GM12874 (cell line): ENCODE results near the gene FGF14.
A peak's percentile ranks its signal among the peaks of the same experiment; 100 is the strongest.

ENCODE experiments used
- TF ChIP-seq, protein P1 (sequence below): IDR thresholded peaks from 2 replicates; pipeline ENCODE4 v1.5.1; 2011; ENCODE audit warnings: low read depth, mild to moderate bottlenecking, control low read depth, low read length, moderate library complexity; ENCODE audit not compliant: insufficient read depth

Gene FGF14

DNA sequence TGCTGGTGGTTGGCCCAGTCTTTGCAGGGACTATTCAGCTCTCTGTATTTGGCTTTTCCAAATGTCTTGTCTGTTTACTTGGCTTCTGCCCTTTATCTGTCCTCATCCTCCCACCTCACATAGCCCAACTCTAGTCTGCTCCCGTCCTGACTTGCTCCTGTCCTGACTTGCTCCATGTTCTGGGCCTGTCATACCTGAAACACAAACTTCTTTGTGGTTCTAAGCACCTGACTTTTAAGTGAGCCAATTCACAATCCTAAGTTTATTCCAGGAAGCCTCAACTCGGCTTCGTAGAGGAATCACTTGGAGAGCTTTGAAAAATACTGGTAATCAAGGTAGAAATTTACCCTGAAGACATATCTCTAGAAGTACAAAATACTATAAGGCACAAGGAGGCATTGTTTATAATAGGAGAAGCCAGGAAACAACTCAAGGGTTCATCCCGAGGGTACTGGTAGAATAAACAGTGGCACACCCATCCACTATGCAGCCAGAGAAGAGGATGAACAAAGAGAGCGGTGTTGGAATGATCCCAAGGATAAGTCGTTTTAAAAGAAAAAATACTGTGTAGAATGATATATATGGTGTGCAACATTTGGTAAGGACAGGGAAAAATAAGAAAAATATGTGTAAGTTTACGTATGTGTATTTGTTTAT, 284.5 kb downstream of the FGF14 start:
- TF ChIP-seq, protein P1, sequence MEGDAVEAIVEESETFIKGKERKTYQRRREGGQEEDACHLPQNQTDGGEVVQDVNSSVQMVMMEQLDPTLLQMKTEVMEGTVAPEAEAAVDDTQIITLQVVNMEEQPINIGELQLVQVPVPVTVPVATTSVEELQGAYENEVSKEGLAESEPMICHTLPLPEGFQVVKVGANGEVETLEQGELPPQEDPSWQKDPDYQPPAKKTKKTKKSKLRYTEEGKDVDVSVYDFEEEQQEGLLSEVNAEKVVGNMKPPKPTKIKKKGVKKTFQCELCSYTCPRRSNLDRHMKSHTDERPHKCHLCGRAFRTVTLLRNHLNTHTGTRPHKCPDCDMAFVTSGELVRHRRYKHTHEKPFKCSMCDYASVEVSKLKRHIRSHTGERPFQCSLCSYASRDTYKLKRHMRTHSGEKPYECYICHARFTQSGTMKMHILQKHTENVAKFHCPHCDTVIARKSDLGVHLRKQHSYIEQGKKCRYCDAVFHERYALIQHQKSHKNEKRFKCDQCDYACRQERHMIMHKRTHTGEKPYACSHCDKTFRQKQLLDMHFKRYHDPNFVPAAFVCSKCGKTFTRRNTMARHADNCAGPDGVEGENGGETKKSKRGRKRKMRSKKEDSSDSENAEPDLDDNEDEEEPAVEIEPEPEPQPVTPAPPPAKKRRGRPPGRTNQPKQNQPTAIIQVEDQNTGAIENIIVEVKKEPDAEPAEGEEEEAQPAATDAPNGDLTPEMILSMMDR = no peak

DNA sequence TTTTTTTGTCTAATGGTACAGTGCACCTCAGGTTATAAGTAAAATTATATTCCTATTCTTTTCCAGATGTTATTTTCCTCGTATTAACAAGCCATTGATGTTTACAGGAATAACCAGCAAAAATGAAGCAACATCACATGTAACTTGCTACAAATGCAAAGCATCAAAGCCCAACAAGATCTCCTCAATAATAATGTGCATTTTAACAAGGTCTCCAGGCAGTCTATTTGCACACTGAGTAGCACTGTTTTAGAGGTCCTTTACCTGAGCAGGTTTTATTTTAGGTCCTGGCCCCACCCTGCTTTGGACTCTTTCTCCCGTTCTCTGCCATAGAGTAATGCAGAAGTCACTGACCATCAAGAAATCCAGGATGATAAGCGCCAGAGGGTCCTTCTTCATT, 298.4 kb downstream of the FGF14 start:
- TF ChIP-seq, protein P1 = no peak

DNA sequence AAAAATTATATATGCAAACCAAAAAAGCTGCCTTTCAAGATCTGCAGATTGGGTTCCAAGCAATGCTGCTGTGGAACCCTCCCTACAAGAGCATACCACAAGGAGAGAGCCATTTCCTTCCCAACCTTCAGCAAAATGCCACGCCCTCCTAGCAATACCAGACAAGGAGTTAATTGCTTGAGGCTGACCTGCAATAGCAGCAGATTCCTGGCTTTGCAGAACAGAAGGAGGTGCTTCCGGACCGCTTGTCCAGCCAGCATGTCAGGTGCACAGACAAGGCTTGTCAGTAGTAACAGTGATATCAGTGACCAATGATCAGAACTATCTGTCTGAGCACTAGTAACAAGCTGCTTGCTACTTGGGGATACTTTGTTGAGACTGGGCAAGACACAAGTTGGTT, 301.6 kb downstream of the FGF14 start:
- TF ChIP-seq, protein P1 = no peak

DNA sequence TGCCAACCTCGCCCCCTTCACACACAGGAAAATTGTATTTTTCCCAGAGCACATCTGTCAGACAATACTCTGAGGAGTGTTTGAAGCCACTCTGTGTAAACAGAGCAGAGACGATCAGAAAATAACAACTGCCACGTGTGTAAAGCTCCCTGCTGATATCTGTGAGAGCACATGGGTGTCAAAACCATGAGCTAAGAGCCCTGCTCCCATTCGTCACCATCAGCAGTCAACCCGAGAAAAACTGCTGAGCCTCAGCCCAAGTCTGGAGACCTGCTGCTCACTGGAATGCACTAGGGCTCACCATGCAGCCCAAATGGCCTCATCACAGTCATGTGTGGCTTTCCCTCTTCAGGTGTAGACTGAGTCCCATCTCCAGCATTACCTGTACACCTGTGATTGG, 304.1 kb downstream of the FGF14 start:
- TF ChIP-seq, protein P1 = no peak

DNA sequence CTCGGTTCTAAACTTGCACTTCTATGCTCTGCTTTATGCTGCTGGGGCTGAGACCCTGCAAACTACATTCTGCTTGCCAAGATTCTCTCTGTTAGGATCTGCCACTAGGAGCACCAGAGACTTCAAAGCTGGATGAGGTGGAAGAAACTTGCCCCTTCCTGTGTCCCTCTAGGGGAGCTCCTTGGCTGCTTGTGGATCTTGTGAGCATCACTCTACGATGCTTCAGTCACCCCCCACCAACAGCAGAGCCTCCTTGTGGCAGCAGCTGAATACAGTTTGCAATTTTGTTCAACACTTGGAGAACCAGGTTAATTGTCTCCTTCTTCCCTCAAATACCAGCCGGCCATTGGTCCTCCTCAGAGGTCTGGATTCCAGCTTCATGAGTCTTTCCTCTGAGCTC, 310.6 kb downstream of the FGF14 start:
- TF ChIP-seq, protein P1 = 0 out of 2 replicates have a peak, but pooled peaks have one; percentile 5

DNA sequence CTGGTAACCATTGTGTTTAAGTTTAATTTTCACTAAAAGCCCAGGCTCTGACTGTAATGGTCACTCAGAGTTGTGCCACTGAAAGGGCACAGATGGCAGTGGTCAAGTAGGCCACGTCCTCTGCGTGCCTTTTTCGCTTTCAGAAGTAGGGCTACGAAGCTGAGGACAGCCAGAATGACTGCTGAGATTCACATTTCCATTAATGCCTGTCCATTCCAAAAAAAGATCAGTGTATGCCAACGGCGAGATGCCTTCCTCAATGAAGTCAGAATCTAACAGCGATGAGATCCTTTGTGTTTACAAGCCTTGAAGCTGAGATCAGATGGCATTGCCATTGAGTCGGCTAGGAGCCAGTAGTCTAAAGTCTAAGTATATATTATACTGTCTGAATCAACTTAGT, 311.3 kb downstream of the FGF14 start:
- TF ChIP-seq, protein P1 = no peak

DNA sequence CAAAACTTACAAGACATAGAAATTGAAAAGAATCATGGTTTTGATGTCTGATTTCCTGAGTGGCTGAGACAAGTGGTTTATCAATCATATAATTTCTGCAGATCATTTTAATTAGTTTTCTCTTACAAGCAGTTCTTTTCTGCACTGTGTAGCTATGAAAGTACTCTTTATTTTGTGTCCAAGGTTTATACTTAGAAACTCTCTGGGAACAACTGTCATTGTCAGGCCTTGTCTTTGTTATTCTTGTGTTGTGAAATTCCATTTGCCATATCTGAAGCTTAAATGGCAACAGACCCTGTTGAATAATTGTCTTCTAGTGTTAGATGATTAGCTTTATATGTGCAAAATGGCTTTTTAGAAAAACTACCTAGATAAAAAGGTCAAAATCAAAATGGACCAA, 312.1 kb downstream of the FGF14 start:
- TF ChIP-seq, protein P1 = no peak
